Colonic mucosa (tissue), 4 donors: ENCODE results near the gene DIPK1C. TPM values are rescaled to one million over a fixed set of nuclear protein-coding genes. Genes with fewer than 3 reads are reported as not detected.

Experiments used
- DNase-seq: peaks from one replicate; pipeline ENCODE4 v3.0.0-alpha.2; 2020
- H3K27ac ChIP-seq: fragments of 200-600 bp; one replicate; pipeline ENCODE4 v1.8.0; 2021
- H3K27me3 ChIP-seq: fragments of 200-600 bp; one replicate; pipeline ENCODE4 v1.8.0; 2021
- H3K36me3 ChIP-seq: fragments of 200-600 bp; one replicate; pipeline ENCODE4 v1.8.0; 2021
- H3K4me1 ChIP-seq: fragments of 200-600 bp; one replicate; pipeline ENCODE4 v1.8.0; 2021; ENCODE audit warnings: mild to moderate bottlenecking
- H3K4me3 ChIP-seq: fragments of 200-600 bp; one replicate; pipeline ENCODE4 v1.8.0; 2021
- H3K9ac ChIP-seq, 2 donors: one replicate each; pipeline ENCODE4 v1.7.0; 2013; ENCODE audit warnings: control low read depth in 2 of 2, low read depth in 2 of 2, low read length in 2 of 2
- H3K9me3 ChIP-seq: fragments of 200-600 bp; one replicate; pipeline ENCODE4 v1.8.0; 2021
- CTCF ChIP-seq: fragments of 200-600 bp; IDR thresholded peaks from one replicate; pipeline ENCODE4 v1.8.0; 2022; ENCODE audit warnings: antibody characterized with exemption, mild to moderate bottlenecking
- intact Hi-C: fragments of 100-400 bp; cut with DNase I; formaldehyde crosslinking; loops from one replicate; pipeline ENCODE4 v1.14.1; 2022
- total RNA-seq, 2 donors: library from RNA; stranded (reverse); fragmentation: NEBNext Ultra II Directional in 1 of 2; extraction: Animal tissue kit (Norgen Biotek cat#: 25700) in 1 of 2; gene quantifications; one replicate each; pipeline ENCODE4 v1.2.1, GENCODE V29; 2021
- donor health status: healthy.
- donor health status: DM: no; HTN: no; CAD: no.
- donor health status: DM: no; HTN: no; CAD: no.

Gene DIPK1C
- total RNA-seq, 2 donors from 2014 or later = 0.24 TPM; not detected in 1

- intact Hi-C loops = no loop called here
- Histone ChIP-seq H3K4me3 (no peak overlapping the region), H3K4me1 (no peaks in the 10 kb centered on the region), H3K27me3 (peaks cover 33% of the 10 kb centered on the region), H3K9me3 (no peaks in the 10 kb centered on the region), H3K9ac (no peak overlapping the region), H3K27ac (no peak overlapping the region), H3K36me3 (no peaks in the 10 kb centered on the region)
- no peak for DNase-seq
- no peak for TF ChIP-seq CTCF
Observed at GRCh38 chr18:74453016-74453566, 4.0 kb downstream of the DIPK1C start.

- H3K4me1 ChIP-seq = no peaks in the 10 kb centered on the region
- H3K4me3 ChIP-seq = no peak overlapping the region
- TF ChIP-seq CTCF = no peak
- DNase-seq = no peak
- intact Hi-C loops = no loop called here
- no peak overlapping the region for H3K27ac ChIP-seq
- H3K9me3 ChIP-seq = no peaks in the 10 kb centered on the region
- no peaks in the 10 kb centered on the region for H3K36me3 ChIP-seq
- H3K27me3 ChIP-seq = peaks cover 17% of the 10 kb centered on the region
- H3K9ac ChIP-seq = no peak overlapping the region
Observed at GRCh38 chr18:74451148-74451547, 6.0 kb downstream of the DIPK1C start.

- no peak for TF ChIP-seq CTCF
- intact Hi-C loops = no loop called here
- no peak overlapping the region for H3K27ac ChIP-seq
Observed at GRCh38 chr18:74450626-74451025, 6.5 kb downstream of the DIPK1C start.

GRCh38 chr18:74447404-74448152 is 9.5 kb downstream of the DIPK1C start:
- Histone ChIP-seq H3K9ac (no peak overlapping the region), H3K9me3 (no peaks in the 10 kb centered on the region), H3K4me3 (no peak overlapping the region), H3K27me3 (no peaks in the 10 kb centered on the region), H3K4me1 (no peaks in the 10 kb centered on the region), H3K36me3 (no peaks in the 10 kb centered on the region), H3K27ac (no peak overlapping the region)
- no peak for DNase-seq
- intact Hi-C loops = no loop called here
- no peak for TF ChIP-seq CTCF

More at GRCh38 chr18:74450626-74451025, 6.5 kb downstream of the DIPK1C start:
- no peak for DNase-seq
- Histone ChIP-seq H3K4me1 (no peaks in the 10 kb centered on the region), H3K9me3 (no peaks in the 10 kb centered on the region), H3K36me3 (no peaks in the 10 kb centered on the region), H3K9ac (no peak overlapping the region), H3K27me3 (peaks cover 12% of the 10 kb centered on the region), H3K4me3 (no peak overlapping the region)

DNA sequence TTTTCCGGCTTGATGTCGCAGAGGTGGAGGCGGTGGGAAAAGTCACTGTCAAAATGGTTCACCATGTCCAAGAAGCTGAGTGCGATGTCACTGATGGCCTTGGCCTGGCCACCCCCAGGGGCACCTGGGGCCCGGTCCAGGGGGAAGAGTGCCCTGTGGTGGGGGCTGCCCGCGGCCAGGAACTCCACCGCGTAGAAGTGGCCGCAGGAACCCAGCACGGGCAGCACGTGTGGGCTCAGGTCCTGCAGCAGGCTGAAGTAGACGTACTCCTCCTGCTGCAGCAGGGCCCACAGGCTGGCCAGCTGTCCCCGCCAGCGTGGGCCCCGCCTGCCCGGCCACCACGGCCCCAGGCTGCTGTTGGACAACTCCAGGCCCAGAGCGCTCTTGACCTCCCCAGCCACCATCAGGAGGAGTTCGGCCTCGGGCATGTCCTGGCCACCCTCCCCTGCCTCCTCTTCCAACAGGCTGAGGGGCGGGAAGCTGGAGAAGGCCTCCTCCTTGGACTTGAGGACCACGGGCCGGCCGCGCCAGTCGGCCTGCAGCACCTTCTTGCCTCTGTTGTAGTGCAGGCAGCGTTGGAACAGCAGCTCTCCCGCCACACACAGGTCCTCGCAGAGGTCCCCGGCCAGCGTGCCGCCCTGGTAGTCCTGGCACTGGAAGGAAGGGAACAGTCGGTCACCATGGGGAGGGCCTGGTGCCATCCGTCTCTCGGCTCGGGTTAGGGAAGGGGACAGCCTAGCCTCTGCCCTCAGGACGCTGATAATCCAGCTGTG is 10.3 kb downstream of the DIPK1C start:
- H3K4me3 ChIP-seq = no peak overlapping the region
- H3K36me3 ChIP-seq = no peaks in the 10 kb centered on the region
- no peak for DNase-seq
- H3K9ac ChIP-seq = no peak overlapping the region
- intact Hi-C loops = no loop called here
- no peak for TF ChIP-seq CTCF
- no peaks in the 10 kb centered on the region for H3K4me1 ChIP-seq
- no peak overlapping the region for H3K27ac ChIP-seq
- no peaks in the 10 kb centered on the region for H3K9me3 ChIP-seq
- no peaks in the 10 kb centered on the region for H3K27me3 ChIP-seq
